SK-MEL-5 (cell line): ENCODE results near the gene CDKAL1. TPM values are rescaled to one million over a fixed set of nuclear protein-coding genes. Genes with fewer than 3 reads are reported as not detected.
A peak's percentile ranks its signal among the peaks of the same experiment; 100 is the strongest.

ENCODE experiments used
- DNase-seq: peaks from one replicate; pipeline ENCODE4 v3.0.0-alpha.2; 2016; ENCODE audit warnings: low read depth, low spot score
- in situ Hi-C: cut with HindIII; loops from 2 replicates; pipeline ENCODE4 v1.10.0; 2016; ENCODE audit warnings: low sequenced_read_pairs, high pct_unique_total_duplicates, low pct_unique_long_range_greater_than_20kb
- total RNA-seq: library from RNA; depleted of rRNA; stranded (reverse); fragments of >200 nt; shearing (Covaris generic); gene quantifications from 2 replicates; pipeline ENCODE4 v1.2.3, GENCODE V29; 2014

CDKAL1 gene
- total RNA-seq, 1 experiment from 2014 or later = 32.7 TPM

DNA sequence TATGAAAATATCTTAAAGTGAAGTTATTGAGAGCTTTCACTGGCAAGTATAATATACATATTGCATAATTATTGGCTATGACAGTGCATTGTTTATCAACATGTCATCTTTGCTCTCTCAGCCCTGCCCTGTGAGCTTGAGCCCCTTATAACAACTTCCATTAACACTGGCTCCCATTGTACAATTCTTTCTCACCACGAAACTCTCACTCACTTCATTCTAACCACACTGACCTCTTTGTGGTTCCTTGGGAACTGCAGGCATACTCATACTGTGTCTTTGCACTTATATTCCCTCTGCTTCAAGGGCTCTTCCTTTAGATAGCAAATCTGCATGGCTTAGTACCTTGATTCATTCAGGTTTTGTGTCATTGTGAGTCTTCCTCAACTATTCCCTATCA is 411.8 kb downstream of the CDKAL1 start:
- in situ Hi-C loops = no loop called here
- peak; percentile 99 for DNase-seq

GRCh38 chr6:20946890-20947289 is 412.6 kb downstream of the CDKAL1 start:
- in situ Hi-C loops = no loop called here
- no peak for DNase-seq

GRCh38 chr6:20947977-20948376 is 413.7 kb downstream of the CDKAL1 start:
- no peak for DNase-seq
- in situ Hi-C loops = no loop called here

DNA sequence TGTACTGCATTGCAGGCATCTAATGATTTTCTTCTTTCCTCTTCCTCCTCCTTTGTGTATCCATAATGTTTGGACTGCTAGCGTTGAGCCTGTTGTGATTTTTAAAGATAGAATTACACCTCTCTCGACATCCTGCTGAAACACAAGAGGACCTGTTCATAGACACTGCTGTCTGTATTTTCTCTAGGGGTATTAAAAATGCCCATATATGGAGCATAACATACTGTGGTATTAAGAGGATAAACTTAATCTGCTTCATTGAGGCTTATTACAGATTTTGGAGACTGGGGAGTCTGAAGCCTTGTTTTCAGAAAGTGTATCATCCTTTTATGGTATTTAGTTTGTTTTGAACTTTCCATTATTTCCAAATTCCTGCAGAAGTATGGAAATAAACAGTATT is 414.3 kb downstream of the CDKAL1 start:
- in situ Hi-C loops = no loop called here
- DNase-seq = no peak

DNA sequence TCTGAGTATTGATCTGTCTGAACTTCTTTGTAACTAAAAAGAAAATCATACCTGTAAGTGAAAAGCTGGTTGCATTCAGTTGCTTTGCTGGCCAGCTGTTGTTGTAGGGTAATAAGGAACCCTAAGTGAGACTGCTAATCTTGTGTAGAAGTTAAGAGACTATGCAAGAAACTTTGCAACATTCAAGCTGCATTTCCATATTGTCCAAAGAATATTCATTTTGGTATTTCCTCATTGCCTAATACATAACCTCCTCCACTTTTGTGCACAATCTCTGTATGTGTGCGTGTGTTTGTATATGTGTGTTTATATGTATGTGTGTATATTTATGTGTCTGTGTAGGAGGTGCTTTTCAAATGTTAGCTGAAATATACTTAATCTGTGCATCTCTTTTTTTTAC is 414.9 kb downstream of the CDKAL1 start:
- in situ Hi-C loops = no loop called here
- no peak for DNase-seq

DNA sequence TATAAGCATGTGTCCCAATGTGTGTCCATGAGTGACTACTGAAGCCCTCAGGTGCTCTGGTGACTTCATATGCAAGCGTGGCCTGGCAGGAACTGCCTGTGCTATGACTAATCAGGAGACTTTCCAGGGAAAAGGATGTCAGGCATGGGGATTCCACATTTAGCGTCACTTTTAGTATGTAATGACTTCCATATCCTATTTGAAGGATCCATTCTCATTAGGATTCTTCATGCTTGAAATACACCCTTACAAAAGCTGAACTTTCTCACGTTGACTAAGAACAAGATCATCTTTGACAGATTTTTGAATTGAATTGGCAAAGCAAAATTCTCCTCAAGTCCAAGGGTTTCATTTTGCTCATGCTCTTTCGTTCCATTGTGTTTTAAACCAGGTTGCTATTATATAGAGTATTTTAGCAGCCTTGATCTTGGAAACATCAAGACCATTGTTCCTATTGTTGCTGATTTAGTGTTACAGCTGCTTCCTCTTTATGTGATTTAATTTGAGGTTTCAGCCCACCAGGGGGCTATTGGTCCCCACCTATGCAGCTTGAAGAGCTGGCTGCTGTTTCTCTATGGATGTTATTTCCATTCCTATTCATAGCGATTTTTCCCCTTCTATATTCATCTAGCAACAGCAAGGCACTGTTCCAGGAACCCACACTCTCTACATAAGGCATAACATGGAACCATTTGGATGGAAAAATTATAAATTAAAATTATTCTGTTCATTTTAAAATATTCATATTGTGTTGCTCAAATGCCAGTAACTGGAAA is 418.6 kb downstream of the CDKAL1 start:
- in situ Hi-C loops = no loop called here

GRCh38 chr6:20954315-20954714 is 420.1 kb downstream of the CDKAL1 start:
- in situ Hi-C loops = no loop called here
- no peak for DNase-seq

More for the DNA sequence above, 418.6 kb downstream of the CDKAL1 start:
- peak; percentile 24 for DNase-seq

- in situ Hi-C loops = no loop called here
- no peak for DNase-seq
Measured at GRCh38 chr6:20955131-20955530, 420.9 kb downstream of the CDKAL1 start.

DNA sequence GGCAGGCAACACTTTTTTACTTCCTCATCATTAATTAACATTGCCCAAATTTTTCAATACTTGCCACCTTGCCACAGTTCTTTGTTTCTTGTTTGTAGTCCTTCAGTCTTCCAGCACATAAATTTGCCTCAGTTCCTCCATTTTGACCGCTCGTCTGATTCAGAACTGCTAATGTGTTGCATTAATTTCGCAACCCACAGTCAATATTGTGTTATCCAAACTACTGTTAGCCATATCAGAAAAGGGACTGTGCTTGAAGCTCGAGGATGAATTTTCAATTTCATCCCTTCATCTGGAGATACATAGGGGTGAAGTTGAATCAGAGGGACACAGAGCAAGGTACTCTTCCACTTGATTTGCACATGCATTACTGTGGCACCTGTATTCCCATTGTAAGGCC is 421.5 kb downstream of the CDKAL1 start:
- in situ Hi-C loops = no loop called here
- no peak for DNase-seq

DNA sequence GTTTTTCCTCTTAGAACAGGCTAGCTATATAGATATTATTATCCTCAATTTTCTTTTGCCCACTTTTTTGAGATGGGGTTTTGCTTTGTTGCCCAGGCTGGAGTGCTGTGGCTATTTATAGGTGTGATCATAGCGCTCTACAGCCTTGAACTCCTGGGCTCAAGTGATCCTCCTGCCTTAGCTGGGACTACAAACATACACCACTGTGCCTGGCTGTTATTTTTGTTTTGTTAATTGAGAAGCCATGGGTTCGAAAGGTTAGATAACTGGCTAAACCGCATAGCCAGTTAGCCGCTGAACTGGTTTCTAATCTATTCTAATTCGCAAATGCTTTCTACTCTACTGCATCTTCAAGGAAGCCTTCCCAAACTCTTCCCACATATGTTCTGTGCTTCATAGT is 425.8 kb downstream of the CDKAL1 start:
- DNase-seq = no peak
- in situ Hi-C loops = no loop called here

GRCh38 chr6:20965276-20965675 is 431.0 kb downstream of the CDKAL1 start:
- no peak for DNase-seq
- in situ Hi-C loops = no loop called here

DNA sequence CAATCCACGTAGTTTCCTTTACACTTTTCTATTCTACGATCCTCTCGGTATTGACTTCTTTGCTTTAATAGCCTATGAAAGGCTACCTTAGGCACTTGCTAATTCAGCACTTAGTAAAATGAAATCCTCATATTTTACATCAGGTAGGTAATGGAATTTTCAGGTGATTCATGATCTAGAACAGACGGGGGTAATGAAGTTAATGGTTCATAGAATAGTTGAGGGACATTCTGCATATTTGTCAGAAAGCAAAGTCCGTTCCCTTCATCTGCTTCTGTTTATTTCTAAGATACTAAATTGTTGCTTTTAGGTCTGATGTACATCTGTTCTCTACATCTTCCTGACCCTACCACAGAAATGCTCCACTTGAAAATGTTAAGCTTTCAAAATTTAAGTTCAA is 431.7 kb downstream of the CDKAL1 start:
- in situ Hi-C loops = no loop called here
- no peak for DNase-seq

- in situ Hi-C loops = no loop called here
- no peak for DNase-seq
Measured at GRCh38 chr6:20969551-20969950, 435.3 kb downstream of the CDKAL1 start.

DNA sequence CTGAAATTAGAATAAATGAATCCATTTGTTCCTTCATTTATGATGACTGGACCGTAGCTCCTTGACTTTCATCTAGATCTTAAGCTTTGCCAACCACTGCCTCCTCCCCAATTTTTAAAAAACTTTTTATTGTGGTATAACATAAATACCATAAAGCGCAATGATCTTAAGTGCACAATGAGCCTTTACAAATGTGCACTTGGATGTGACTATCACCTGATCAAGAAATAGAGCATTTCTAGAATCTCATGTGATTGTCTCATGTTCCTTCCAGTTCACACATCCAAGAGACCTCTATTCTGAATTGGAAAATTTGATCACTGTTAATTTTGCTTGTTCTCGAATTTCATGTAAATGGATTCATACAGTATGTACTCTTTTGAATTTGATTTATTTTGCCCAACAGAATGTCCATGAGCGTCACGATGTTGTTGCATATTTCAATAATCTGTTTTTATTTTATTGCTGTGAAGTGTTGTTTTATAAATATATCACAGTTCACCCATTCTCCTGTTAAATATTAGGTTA is 442.2 kb downstream of the CDKAL1 start:
- peak; percentile 99 for DNase-seq
- in situ Hi-C loops = no loop called here

GRCh38 chr6:20978151-20978614 is 443.9 kb downstream of the CDKAL1 start:
- in situ Hi-C loops = no loop called here
- DNase-seq = no peak

GRCh38 chr6:20979076-20979475 is 444.8 kb downstream of the CDKAL1 start:
- in situ Hi-C loops = no loop called here
- no peak for DNase-seq

- in situ Hi-C loops = no loop called here
- no peak for DNase-seq
Measured at GRCh38 chr6:20983961-20984360, 449.7 kb downstream of the CDKAL1 start.

DNA sequence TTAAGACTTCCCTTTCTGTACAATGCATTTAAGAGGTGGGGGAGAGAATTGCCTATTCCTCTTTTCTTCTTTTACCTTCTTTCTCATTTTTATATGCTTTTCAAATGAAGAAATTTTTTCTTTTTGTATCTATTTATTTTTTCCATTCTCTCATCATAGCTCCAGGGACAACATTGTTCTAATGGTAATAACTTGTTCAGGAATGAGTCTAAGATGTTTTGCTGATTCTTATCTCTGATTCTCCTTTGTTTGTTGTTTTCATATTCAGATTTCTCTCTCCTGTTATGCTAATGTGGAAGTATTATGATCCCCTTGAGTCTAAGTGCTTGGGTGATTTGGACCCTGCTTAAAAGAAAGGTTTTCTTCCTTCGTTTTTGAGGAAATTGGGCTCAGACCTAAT is 451.6 kb downstream of the CDKAL1 start:
- in situ Hi-C loops = no loop called here
- DNase-seq = no peak

DNA sequence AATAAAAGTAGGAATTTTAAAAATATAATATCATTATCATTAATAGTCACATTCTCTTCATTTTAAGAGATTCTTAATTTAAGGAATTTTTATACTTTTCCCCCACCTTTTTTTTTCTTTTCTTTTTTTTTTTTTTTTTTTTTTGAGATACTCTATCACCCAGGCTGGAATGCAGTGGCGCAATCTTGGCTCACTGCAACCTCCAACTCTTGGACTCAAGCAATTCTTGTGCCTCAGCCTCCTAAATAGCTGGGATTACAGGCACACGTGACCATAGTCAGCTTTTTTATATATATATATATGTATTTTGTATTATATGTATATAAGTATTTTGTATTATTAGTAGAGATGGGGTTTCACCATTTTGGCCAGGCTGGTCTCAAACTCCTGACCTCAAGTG is 457.7 kb downstream of the CDKAL1 start:
- in situ Hi-C loops = no loop called here
- DNase-seq = no peak
